Measurements from ENCODE around the gene FRS2. TPM values are rescaled to one million over a fixed set of nuclear protein-coding genes. Genes with fewer than 3 reads are reported as not detected.
A peak's percentile ranks its signal among the peaks of the same experiment; 100 is the strongest.

FRS2 gene
- total RNA-seq, 4 donors from 2014 or later = 36.5 to 60.3 (median 43.8) TPM

DNA sequence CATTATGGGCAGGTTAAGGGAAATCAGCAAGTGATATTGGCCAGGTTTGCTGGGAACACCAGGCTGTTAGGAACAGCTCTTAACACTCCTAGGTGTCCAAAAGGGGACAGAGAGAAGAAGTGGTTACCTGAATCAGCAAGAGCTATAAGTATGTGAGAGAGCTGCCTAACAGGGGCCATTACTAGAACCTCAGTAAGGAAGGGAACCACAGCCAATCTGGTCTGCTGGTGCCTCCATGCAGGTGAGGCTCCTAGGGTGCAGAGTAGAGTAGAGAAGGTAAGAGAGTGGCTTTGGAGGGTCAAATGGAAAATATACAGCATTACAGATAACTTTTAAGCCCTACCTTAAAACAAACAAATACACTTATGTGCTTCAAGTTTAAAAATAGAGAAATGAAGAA lies 78.5 kb downstream of the FRS2 start:
- no peaks in the 10 kb centered on the region for H3K36me3 ChIP-seq
- H3K4me1 ChIP-seq = peaks cover 0 to 7% (median 4%) of the 10 kb centered on the region in 4 donors
- no peaks in the 10 kb centered on the region for H3K27me3 ChIP-seq
- no peak overlapping the region for H3K27ac ChIP-seq (replicated peaks in 1 of 4)
- TF ChIP-seq POLR2A (IDR thresholded peaks at IDR 0.05; ENCODE audit: low read depth) = no peak
- TF ChIP-seq, protein P1, sequence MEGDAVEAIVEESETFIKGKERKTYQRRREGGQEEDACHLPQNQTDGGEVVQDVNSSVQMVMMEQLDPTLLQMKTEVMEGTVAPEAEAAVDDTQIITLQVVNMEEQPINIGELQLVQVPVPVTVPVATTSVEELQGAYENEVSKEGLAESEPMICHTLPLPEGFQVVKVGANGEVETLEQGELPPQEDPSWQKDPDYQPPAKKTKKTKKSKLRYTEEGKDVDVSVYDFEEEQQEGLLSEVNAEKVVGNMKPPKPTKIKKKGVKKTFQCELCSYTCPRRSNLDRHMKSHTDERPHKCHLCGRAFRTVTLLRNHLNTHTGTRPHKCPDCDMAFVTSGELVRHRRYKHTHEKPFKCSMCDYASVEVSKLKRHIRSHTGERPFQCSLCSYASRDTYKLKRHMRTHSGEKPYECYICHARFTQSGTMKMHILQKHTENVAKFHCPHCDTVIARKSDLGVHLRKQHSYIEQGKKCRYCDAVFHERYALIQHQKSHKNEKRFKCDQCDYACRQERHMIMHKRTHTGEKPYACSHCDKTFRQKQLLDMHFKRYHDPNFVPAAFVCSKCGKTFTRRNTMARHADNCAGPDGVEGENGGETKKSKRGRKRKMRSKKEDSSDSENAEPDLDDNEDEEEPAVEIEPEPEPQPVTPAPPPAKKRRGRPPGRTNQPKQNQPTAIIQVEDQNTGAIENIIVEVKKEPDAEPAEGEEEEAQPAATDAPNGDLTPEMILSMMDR (IDR thresholded peaks at IDR 0.05) = no peak
- no peak for TF ChIP-seq EP300 (IDR thresholded peaks at IDR 0.05)
- TF ChIP-seq POLR2AphosphoS5 (IDR thresholded peaks at IDR 0.05) = no peak
- no peak for DNase-seq (ENCODE audit: extremely low spot score)
- intact Hi-C loops (cut with DNase I) = no loop called here
- H3K9me3 ChIP-seq = peaks cover 0 to 5% (median 0%) of the 10 kb centered on the region in 4 donors
- H3K4me3 ChIP-seq = no peak overlapping the region

DNA sequence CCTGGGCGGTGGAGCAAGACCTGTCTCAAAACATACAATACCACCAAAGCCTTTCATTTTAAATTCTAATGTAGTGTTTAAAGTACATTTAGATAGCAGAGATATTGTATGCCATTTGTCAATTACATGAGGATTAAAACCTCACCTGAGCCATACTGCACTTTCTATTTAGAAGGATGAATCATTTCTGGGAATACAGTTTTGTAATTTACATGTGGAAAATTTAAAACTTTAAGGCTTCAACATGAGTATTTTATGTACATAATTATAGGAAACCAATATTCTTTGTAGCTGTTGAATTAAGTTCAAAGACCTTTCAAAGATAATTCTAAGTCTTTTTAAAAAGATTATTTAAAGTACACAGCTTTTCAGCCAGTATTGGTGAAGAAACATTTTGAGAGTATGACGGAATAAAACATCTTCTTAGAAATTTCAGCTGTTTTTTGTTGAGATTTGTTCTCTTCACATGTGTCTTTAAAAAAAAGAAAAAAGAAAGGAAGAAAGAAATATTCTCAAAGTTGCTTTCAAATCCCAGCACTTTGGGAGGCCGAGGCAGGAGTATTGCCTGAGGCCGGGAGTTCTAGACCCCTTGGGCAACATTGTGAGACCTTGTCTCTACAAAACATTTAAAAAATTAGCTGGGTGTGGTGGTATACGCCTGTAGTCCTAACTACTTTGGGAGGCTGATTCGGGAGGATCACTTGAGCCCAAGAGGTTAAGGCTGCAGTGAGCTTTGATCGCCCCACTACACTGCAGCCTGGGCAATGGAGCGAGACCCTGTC lies 80.6 kb downstream of the FRS2 start:
- 87% methylated on average over 8 of the region's 8 CpGs for WGBS
- H3K27me3 ChIP-seq = no peaks in the 10 kb centered on the region
- H3K27ac ChIP-seq (replicated peaks in 1 of 4) = no peak overlapping the region
- TF ChIP-seq POLR2A (IDR thresholded peaks at IDR 0.05; ENCODE audit: low read depth) (no peak), EP300 (IDR thresholded peaks at IDR 0.05) (no peak), POLR2AphosphoS5 (IDR thresholded peaks at IDR 0.05) (no peak)
- TF ChIP-seq, protein P1 (IDR thresholded peaks at IDR 0.05) = no peak
- no peaks in the 10 kb centered on the region for H3K36me3 ChIP-seq
- DNase-seq (ENCODE audit: extremely low spot score) = no peak
- no peak overlapping the region for H3K4me3 ChIP-seq
- H3K9me3 ChIP-seq = no peaks in the 10 kb centered on the region
- intact Hi-C loops (cut with DNase I) = no loop called here
- peaks cover 0 to 17% (median 14%) of the 10 kb centered on the region in 4 donors for H3K4me1 ChIP-seq

DNA sequence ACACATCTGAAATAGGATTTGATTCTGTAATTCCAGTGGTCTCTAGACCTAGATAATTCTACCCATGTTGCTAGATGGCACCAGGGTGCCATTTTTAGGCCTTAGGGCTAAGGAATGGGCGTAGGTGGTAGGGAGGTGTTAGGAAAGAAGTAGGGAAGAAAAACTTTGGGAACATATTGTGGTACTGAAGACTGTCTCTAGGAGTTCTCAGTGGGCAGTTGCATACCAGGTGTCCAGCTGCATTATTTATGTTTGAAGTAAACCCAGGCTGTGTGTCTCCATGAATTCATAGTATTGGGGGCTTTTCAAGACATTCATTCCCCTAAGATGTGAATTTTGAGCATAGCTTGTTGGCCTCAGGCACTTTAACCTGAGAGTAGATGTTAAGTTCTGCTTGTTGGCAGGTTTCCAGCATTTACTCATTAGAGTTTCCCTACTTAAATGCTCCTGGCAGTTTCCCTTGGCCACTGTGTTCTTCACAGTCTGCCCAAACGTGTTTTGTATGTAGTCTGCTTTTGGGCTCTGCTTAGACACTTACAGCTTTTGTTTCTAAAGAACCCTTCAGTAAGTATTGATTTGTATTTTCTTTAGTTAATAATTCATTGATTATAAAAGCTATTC lies 83.5 kb downstream of the FRS2 start:
- Histone ChIP-seq H3K4me1 (peaks cover 0 to 28% (median 19%) of the 10 kb centered on the region in 4 donors), H3K9me3 (no peaks in the 10 kb centered on the region), H3K27ac (replicated peaks in 1 of 4) (peak overlapping the region; percentile 13 to 39 (median 24)), H3K36me3 (no peaks in the 10 kb centered on the region), H3K27me3 (no peaks in the 10 kb centered on the region), H3K4me3 (no peak overlapping the region)
- TF ChIP-seq POLR2A (IDR thresholded peaks at IDR 0.05; ENCODE audit: low read depth) = no peak
- TF ChIP-seq POLR2AphosphoS5 (IDR thresholded peaks at IDR 0.05) = no peak
- no peak for TF ChIP-seq EP300 (IDR thresholded peaks at IDR 0.05)
- TF ChIP-seq, protein P1 (IDR thresholded peaks at IDR 0.05) = no peak
- WGBS = 53% methylated on average over 2 of the region's 2 CpGs
- DNase-seq (ENCODE audit: extremely low spot score) = no peak
- intact Hi-C loops (cut with DNase I) = no loop called here

DNA sequence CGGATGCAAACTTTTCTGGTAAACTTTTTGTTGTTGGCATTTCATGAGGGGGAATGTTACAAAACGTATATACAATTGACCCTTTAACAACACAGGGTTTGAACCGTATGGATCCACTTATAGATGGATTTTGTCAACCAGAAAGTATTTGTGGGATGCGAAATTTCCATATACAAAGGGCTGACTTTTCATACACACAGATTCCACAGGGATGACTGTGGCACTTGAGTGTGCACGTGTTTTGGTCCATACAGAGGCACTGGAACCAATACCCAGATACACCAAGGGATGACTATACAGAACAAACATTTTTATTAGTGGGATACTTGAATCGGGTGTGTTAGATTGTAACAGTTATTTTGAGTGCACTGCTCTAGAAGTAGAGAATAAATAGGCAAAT lies 85.3 kb downstream of the FRS2 start:
- DNase-seq (ENCODE audit: extremely low spot score) = no peak
- Histone ChIP-seq H3K4me3 (no peak overlapping the region), H3K36me3 (no peaks in the 10 kb centered on the region), H3K4me1 (peaks cover 0 to 30% (median 20%) of the 10 kb centered on the region in 4 donors), H3K27me3 (no peaks in the 10 kb centered on the region), H3K27ac (replicated peaks in 1 of 4) (no peak overlapping the region), H3K9me3 (no peaks in the 10 kb centered on the region)
- TF ChIP-seq, protein P1 (IDR thresholded peaks at IDR 0.05) = no peak
- TF ChIP-seq POLR2A (IDR thresholded peaks at IDR 0.05; ENCODE audit: low read depth) = no peak
- WGBS = 68% methylated on average over 6 of the region's 6 CpGs
- intact Hi-C loops (cut with DNase I) = no loop called here
